BE2C (cell line): ENCODE measurements around the gene RCAN2.

ENCODE experiments used
- DNase-seq: peaks from one replicate; pipeline ENCODE4 v3.0.0-alpha.2; 2020
- H3K27me3 ChIP-seq: fragments of 250-450 bp; sonication (Bioruptor Pico); 2 replicates; pipeline ENCODE4 v1.5.1; 2020; ENCODE audit warnings: mild to moderate bottlenecking
- H3K36me3 ChIP-seq: fragments of 250-450 bp; sonication (Bioruptor Pico); 2 replicates; pipeline ENCODE4 v1.5.1; 2020; ENCODE audit warnings: mild to moderate bottlenecking
- H3K4me1 ChIP-seq: fragments of 250-450 bp; sonication (Bioruptor Pico); 2 replicates; pipeline ENCODE4 v1.5.1; 2020
- H3K4me3 ChIP-seq: 2 replicates; pipeline ENCODE4 v1.5.1; 2011; ENCODE audit warnings: low read depth, low read length
- H3K9me3 ChIP-seq: fragments of 250-450 bp; sonication (Bioruptor Pico); 2 replicates; pipeline ENCODE4 v1.5.1; 2020
- CTCF ChIP-seq: IDR thresholded peaks from 2 replicates; pipeline ENCODE4 v1.5.1; 2012; ENCODE audit warnings: mild to moderate bottlenecking, low read depth, low read length

The RCAN2 gene

GRCh38 chr6:46289898-46290297 lies 201.4 kb downstream of the RCAN2 start:
- Histone ChIP-seq H3K4me3 (no peak overlapping the region), H3K27me3 (no peaks in the 10 kb centered on the region), H3K4me1 (no peaks in the 10 kb centered on the region), H3K9me3 (no peaks in the 10 kb centered on the region), H3K36me3 (no peaks in the 10 kb centered on the region)
- no peak for TF ChIP-seq CTCF
- no peak for DNase-seq

- no peak overlapping the region for H3K4me3 ChIP-seq
- H3K27me3 ChIP-seq = no peaks in the 10 kb centered on the region
- TF ChIP-seq CTCF = no peak
- H3K36me3 ChIP-seq = no peaks in the 10 kb centered on the region
- H3K9me3 ChIP-seq = no peaks in the 10 kb centered on the region
- no peaks in the 10 kb centered on the region for H3K4me1 ChIP-seq
- DNase-seq = no peak
Observed at GRCh38 chr6:46288835-46289234, 202.4 kb downstream of the RCAN2 start.

GRCh38 chr6:46287681-46288080 lies 203.6 kb downstream of the RCAN2 start:
- no peak overlapping the region for H3K4me3 ChIP-seq
- no peak for TF ChIP-seq CTCF
- no peaks in the 10 kb centered on the region for H3K4me1 ChIP-seq
- no peaks in the 10 kb centered on the region for H3K36me3 ChIP-seq
- DNase-seq = no peak
- H3K27me3 ChIP-seq = no peaks in the 10 kb centered on the region
- H3K9me3 ChIP-seq = no peaks in the 10 kb centered on the region

GRCh38 chr6:46287043-46287442 lies 204.2 kb downstream of the RCAN2 start:
- TF ChIP-seq CTCF = no peak
- no peak overlapping the region for H3K4me3 ChIP-seq
- no peak for DNase-seq
- H3K9me3 ChIP-seq = no peaks in the 10 kb centered on the region
- H3K4me1 ChIP-seq = no peaks in the 10 kb centered on the region
- H3K27me3 ChIP-seq = no peaks in the 10 kb centered on the region
- H3K36me3 ChIP-seq = no peaks in the 10 kb centered on the region

- no peak for TF ChIP-seq CTCF
Observed at GRCh38 chr6:46284475-46284874, 206.8 kb downstream of the RCAN2 start.

GRCh38 chr6:46281110-46281509 lies 210.1 kb downstream of the RCAN2 start:
- H3K4me3 ChIP-seq = no peak overlapping the region
- TF ChIP-seq CTCF = no peak
- H3K36me3 ChIP-seq = no peaks in the 10 kb centered on the region
- H3K9me3 ChIP-seq = no peaks in the 10 kb centered on the region
- DNase-seq = no peak
- no peaks in the 10 kb centered on the region for H3K4me1 ChIP-seq
- no peaks in the 10 kb centered on the region for H3K27me3 ChIP-seq

More at GRCh38 chr6:46284475-46284874, 206.8 kb downstream of the RCAN2 start:
- Histone ChIP-seq H3K27me3 (no peaks in the 10 kb centered on the region), H3K9me3 (no peaks in the 10 kb centered on the region), H3K4me1 (no peaks in the 10 kb centered on the region), H3K4me3 (no peak overlapping the region), H3K36me3 (no peaks in the 10 kb centered on the region)
- no peak for DNase-seq
